ENCODE results near the gene RRBP1. TPM values are rescaled to one million over a fixed set of nuclear protein-coding genes. Genes with fewer than 3 reads are reported as not detected.

The RRBP1 gene
- total and polyA plus RNA-seq, 7 experiments from 2014 or later: 4.1 to 73.9 (median 28.1) TPM

DNA sequence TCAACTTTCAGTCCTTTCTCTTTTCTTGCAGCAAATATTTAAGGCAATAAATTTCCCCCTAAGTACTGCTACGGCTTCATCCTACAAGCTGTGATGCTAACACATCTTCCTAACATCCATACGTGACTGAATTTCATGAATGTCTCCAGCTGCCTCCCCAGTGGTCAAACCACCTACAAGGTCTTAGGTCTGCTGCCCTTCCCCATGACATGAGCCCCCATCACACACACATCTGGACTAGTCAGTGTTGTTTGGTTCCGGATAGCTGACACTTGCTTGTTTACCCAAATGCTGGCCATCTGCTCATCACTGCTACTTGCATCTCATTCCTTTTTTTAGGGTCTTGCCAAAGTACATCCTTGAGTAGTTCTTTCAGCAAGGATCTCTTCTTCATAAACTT, 14.6 kb downstream of the RRBP1 start:
- ChIA-PET POLR2A (no interaction called here), CTCF (no interaction called here)
- no peaks in the 10 kb centered on the region for H3K36me3 ChIP-seq (ENCODE audit: control insufficient read depth in 2 of 3, insufficient read depth in 3 of 3, low read length in 3 of 3)
- ATAC-seq (no peak), DNase-seq (no peak)
- Mint-ChIP-seq H3K9me3 (no peaks in the 10 kb centered on the region), H3K27ac (peak overlapping the region in 4 of 9 donors; percentile 1 to 49 (median 10)), H3K27me3 (no peaks in the 10 kb centered on the region), H3K4me3 (no peak overlapping the region), H3K36me3 (peaks cover 0 to 27% (median 5%) of the 10 kb centered on the region in 5 donors), H3K4me1 (peaks cover 13 to 72% (median 28%) of the 10 kb centered on the region in 7 donors)
- H3K27me3 ChIP-seq (ENCODE audit: control insufficient read depth in 2 of 2, insufficient read depth in 2 of 2, low read length in 2 of 2): no peaks in the 10 kb centered on the region
- intact Hi-C loops (cut with micrococcal nuclease): loop anchor here in 1 of 2 donors (5.0 kb wide), 1 partner anchor 330 kb away; no protein-coding TSS in a partner anchor
- H3K9me3 ChIP-seq (ENCODE audit: control insufficient read depth in 2 of 3, low read length in 3 of 3): no peaks in the 10 kb centered on the region
- H3K27ac ChIP-seq (ENCODE audit: low read depth, low read length): no peak overlapping the region
- no peaks in the 10 kb centered on the region for H3K4me1 ChIP-seq (ENCODE audit: control insufficient read depth in 2 of 2, insufficient read depth in 2 of 2, low read length in 2 of 2)
- no peak overlapping the region for H3K4me3 ChIP-seq (ENCODE audit: low read length)

GRCh38 chr20:17666481-17666880, 15.6 kb downstream of the RRBP1 start:
- Mint-ChIP-seq H3K27ac (no peak overlapping the region), H3K4me3 (peak overlapping the region in 1 of 10 donors; percentile 14), H3K36me3 (peaks cover 0 to 30% (median 9%) of the 10 kb centered on the region in 5 donors), H3K9me3 (no peaks in the 10 kb centered on the region), H3K4me1 (peaks cover 13 to 77% (median 33%) of the 10 kb centered on the region in 7 donors), H3K27me3 (no peaks in the 10 kb centered on the region)
- ChIA-PET CTCF (no interaction called here), POLR2A (no interaction called here)
- no peak overlapping the region for H3K4me3 ChIP-seq (ENCODE audit: low read length)
- no peaks in the 10 kb centered on the region for H3K27me3 ChIP-seq (ENCODE audit: control insufficient read depth in 2 of 2, insufficient read depth in 2 of 2, low read length in 2 of 2)
- no peaks in the 10 kb centered on the region for H3K4me1 ChIP-seq (ENCODE audit: control insufficient read depth in 2 of 2, insufficient read depth in 2 of 2, low read length in 2 of 2)
- H3K9me3 ChIP-seq (ENCODE audit: control insufficient read depth in 2 of 3, low read length in 3 of 3): no peaks in the 10 kb centered on the region
- no peak for ATAC-seq
- no peaks in the 10 kb centered on the region for H3K36me3 ChIP-seq (ENCODE audit: control insufficient read depth in 2 of 3, insufficient read depth in 3 of 3, low read length in 3 of 3)
- H3K27ac ChIP-seq (ENCODE audit: low read depth, low read length): no peak overlapping the region
- DNase-seq: no peak
- intact Hi-C loops (cut with micrococcal nuclease): loop anchor here in 1 of 2 donors (5.0 kb wide), 1 partner anchor 331 kb away; no protein-coding TSS in a partner anchor

- Mint-ChIP-seq H3K4me3 (peak overlapping the region in 3 of 10 donors; percentile 11 to 60 (median 14)), H3K9me3 (no peaks in the 10 kb centered on the region), H3K27me3 (no peaks in the 10 kb centered on the region), H3K27ac (peak overlapping the region in 3 of 9 donors; percentile 15 to 73 (median 41)), H3K4me1 (peaks cover 13 to 74% (median 33%) of the 10 kb centered on the region in 7 donors), H3K36me3 (peaks cover 0 to 25% (median 10%) of the 10 kb centered on the region in 5 donors)
- ChIA-PET POLR2A (no interaction called here), CTCF (interaction anchor here (0.6 kb wide), 1 partner anchor 161 kb away, joined by 3 read pairs; no protein-coding TSS in a partner anchor)
- Histone ChIP-seq H3K9me3 (ENCODE audit: control insufficient read depth in 2 of 3, low read length in 3 of 3) (no peaks in the 10 kb centered on the region), H3K27me3 (ENCODE audit: control insufficient read depth in 2 of 2, insufficient read depth in 2 of 2, low read length in 2 of 2) (no peaks in the 10 kb centered on the region), H3K4me3 (ENCODE audit: low read length) (no peak overlapping the region), H3K36me3 (ENCODE audit: control insufficient read depth in 2 of 3, insufficient read depth in 3 of 3, low read length in 3 of 3) (no peaks in the 10 kb centered on the region), H3K27ac (ENCODE audit: low read depth, low read length) (no peak overlapping the region), H3K4me1 (ENCODE audit: control insufficient read depth in 2 of 2, insufficient read depth in 2 of 2, low read length in 2 of 2) (no peaks in the 10 kb centered on the region)
- no peak for ATAC-seq
- intact Hi-C loops (cut with micrococcal nuclease): loop anchor here in 1 of 2 donors (2.0 to 5.0 kb wide), 2 partner anchors 13 to 332 kb away; no protein-coding TSS in a partner anchor
- DNase-seq: no peak
Measured at GRCh38 chr20:17665756-17666155, 16.3 kb downstream of the RRBP1 start.

DNA sequence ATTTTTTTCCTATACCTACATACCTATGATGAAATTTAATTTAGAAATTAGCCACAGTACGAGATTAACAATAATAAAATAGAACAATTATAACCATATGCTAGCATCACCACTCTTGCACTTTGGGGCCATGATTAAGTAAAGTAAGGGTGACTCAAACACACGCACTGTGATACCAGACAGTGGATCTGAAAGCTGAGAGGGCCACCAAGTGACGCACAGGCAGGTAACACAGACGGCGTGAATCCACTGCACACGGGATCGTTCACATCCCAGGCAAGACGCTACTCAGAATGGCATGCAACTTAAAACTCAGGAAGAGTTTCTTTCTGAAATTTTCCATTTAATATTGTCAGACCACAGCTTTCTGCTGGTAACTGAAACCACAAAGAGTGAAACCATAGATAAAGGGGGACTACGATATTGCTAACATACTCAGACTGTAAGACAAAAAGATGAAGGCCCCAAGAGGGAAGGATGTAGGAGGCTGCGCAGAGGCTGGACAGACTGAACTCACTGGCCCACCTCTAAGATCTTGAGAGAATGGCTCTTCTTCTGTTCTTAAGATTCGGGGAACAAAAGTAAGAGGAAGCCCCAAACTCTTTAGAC, 17.9 kb downstream of the RRBP1 start:
- Mint-ChIP-seq H3K36me3 (peaks cover 7 to 33% (median 19%) of the 10 kb centered on the region in 5 donors), H3K4me1 (peaks cover 22 to 66% (median 34%) of the 10 kb centered on the region in 7 donors), H3K4me3 (peak overlapping the region in 1 of 10 donors; percentile 69), H3K9me3 (peaks cover 0 to 3% (median 0%) of the 10 kb centered on the region in 11 donors), H3K27ac (peak overlapping the region in 1 of 9 donors; percentile 74), H3K27me3 (no peaks in the 10 kb centered on the region)
- H3K36me3 ChIP-seq (ENCODE audit: control insufficient read depth in 2 of 3, insufficient read depth in 3 of 3, low read length in 3 of 3): peaks cover 0 to 7% (median 0%) of the 10 kb centered on the region in 3 experiments
- no peak overlapping the region for H3K27ac ChIP-seq (ENCODE audit: low read depth, low read length)
- intact Hi-C loops (cut with micrococcal nuclease): loop anchor here in 1 of 2 donors (2.0 kb wide), 1 partner anchor 15 kb away; no protein-coding TSS in a partner anchor
- ATAC-seq (peak; percentile 26), DNase-seq (no peak)
- ChIA-PET POLR2A (no interaction called here), CTCF (no interaction called here)
- no peaks in the 10 kb centered on the region for H3K9me3 ChIP-seq (ENCODE audit: control insufficient read depth in 2 of 3, low read length in 3 of 3)
- H3K4me3 ChIP-seq (ENCODE audit: low read length): no peak overlapping the region
- no peaks in the 10 kb centered on the region for H3K4me1 ChIP-seq (ENCODE audit: control insufficient read depth in 2 of 2, insufficient read depth in 2 of 2, low read length in 2 of 2)
- H3K27me3 ChIP-seq (ENCODE audit: control insufficient read depth in 2 of 2, insufficient read depth in 2 of 2, low read length in 2 of 2): no peaks in the 10 kb centered on the region

GRCh38 chr20:17663486-17663885, 18.6 kb downstream of the RRBP1 start:
- H3K4me3 ChIP-seq (ENCODE audit: low read length): no peak overlapping the region
- no peak overlapping the region for H3K27ac ChIP-seq (ENCODE audit: low read depth, low read length)
- ATAC-seq (no peak), DNase-seq (no peak)
- H3K27me3 Mint-ChIP-seq: no peaks in the 10 kb centered on the region
- peaks cover 0 to 8% (median 2%) of the 10 kb centered on the region in 3 experiments for H3K36me3 ChIP-seq (ENCODE audit: control insufficient read depth in 2 of 3, insufficient read depth in 3 of 3, low read length in 3 of 3)
- intact Hi-C loops (cut with micrococcal nuclease): no loop called here
- no peaks in the 10 kb centered on the region for H3K4me1 ChIP-seq (ENCODE audit: control insufficient read depth in 2 of 2, insufficient read depth in 2 of 2, low read length in 2 of 2)
- H3K9me3 ChIP-seq (ENCODE audit: control insufficient read depth in 2 of 3, low read length in 3 of 3): no peaks in the 10 kb centered on the region
- H3K4me1 Mint-ChIP-seq: peaks cover 22 to 61% (median 35%) of the 10 kb centered on the region in 7 donors
- H3K4me3 Mint-ChIP-seq: no peak overlapping the region
- no peaks in the 10 kb centered on the region for H3K27me3 ChIP-seq (ENCODE audit: control insufficient read depth in 2 of 2, insufficient read depth in 2 of 2, low read length in 2 of 2)
- H3K27ac Mint-ChIP-seq: no peak overlapping the region
- CTCF ChIA-PET: no interaction called here
- peaks cover 0 to 3% (median 0%) of the 10 kb centered on the region in 11 donors for H3K9me3 Mint-ChIP-seq
- POLR2A ChIA-PET: no interaction called here
- peaks cover 7 to 33% (median 22%) of the 10 kb centered on the region in 5 donors for H3K36me3 Mint-ChIP-seq

GRCh38 chr20:17663040-17663399, 19.0 kb downstream of the RRBP1 start:
- DNase-seq (no peak), ATAC-seq (no peak)
- intact Hi-C loops (cut with micrococcal nuclease): no loop called here
- Mint-ChIP-seq H3K4me1 (peaks cover 22 to 58% (median 36%) of the 10 kb centered on the region in 7 donors), H3K27me3 (no peaks in the 10 kb centered on the region), H3K27ac (no peak overlapping the region), H3K9me3 (peaks cover 0 to 7% (median 0%) of the 10 kb centered on the region in 11 donors), H3K36me3 (peaks cover 7 to 35% (median 24%) of the 10 kb centered on the region in 5 donors), H3K4me3 (no peak overlapping the region)
- Histone ChIP-seq H3K9me3 (ENCODE audit: control insufficient read depth in 2 of 3, low read length in 3 of 3) (no peaks in the 10 kb centered on the region), H3K27me3 (ENCODE audit: control insufficient read depth in 2 of 2, insufficient read depth in 2 of 2, low read length in 2 of 2) (no peaks in the 10 kb centered on the region), H3K27ac (ENCODE audit: low read depth, low read length) (no peak overlapping the region), H3K4me3 (ENCODE audit: low read length) (no peak overlapping the region), H3K4me1 (ENCODE audit: control insufficient read depth in 2 of 2, insufficient read depth in 2 of 2, low read length in 2 of 2) (no peaks in the 10 kb centered on the region), H3K36me3 (ENCODE audit: control insufficient read depth in 2 of 3, insufficient read depth in 3 of 3, low read length in 3 of 3) (peaks cover 0 to 12% (median 7%) of the 10 kb centered on the region in 3 experiments)
- ChIA-PET POLR2A (no interaction called here), CTCF (no interaction called here)
